AG09309 (cell line): ENCODE measurements around the gene TBC1D24.

ENCODE experiments used
- DNase-seq: peaks from one replicate; pipeline ENCODE4 v3.0.0-alpha.2; 2010; ENCODE audit warnings: low read depth
- H3K4me3 ChIP-seq: 2 replicates; pipeline ENCODE4 v1.5.1; 2011; ENCODE audit warnings: mild to moderate bottlenecking, low read depth, low read length, moderate library complexity; ENCODE audit not compliant: control insufficient read depth
- TF ChIP-seq, protein P1 (sequence below): IDR thresholded peaks from 2 replicates; pipeline ENCODE4 v1.5.1; 2011; ENCODE audit warnings: mild to moderate bottlenecking, low read depth, low read length, inconsistent platforms; ENCODE audit not compliant: insufficient read depth, control insufficient read depth; ENCODE audit errors: missing control alignments

Gene TBC1D24

DNA sequence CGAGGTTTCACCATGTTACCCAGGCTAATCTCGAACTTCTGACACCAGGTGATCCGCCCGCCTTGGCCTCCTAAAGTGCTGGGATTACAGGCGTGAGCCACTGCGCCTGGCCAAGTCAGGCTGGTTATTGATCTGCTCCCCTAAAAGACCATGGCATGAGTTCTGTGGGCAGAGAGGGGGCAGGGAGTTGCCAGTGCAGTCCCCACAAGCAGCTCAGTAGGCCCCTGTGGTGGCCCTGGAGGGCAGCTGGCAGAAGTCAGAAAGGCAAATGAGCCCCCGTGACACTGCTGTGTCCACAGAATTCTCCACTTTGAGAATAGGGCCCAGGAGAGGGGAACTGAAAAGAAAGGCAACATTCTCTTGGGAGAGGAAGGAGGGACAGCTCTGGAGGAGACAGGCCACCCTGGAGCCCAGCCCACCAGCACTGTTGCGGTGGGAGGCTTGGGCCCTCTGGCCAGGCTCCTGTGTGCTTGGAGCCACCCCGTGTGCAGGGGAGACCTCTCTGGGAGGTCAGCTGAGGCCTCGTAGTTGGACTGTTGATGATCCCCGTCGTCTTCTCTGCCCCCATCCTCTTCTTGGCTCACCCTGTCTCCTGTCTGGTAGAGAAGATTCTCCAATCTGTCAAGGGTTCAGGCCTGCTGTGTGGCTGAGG lies 43.2 kb downstream of the TBC1D24 start:
- no peak overlapping the region for H3K4me3 ChIP-seq
- DNase-seq = no peak
- TF ChIP-seq, protein P1, sequence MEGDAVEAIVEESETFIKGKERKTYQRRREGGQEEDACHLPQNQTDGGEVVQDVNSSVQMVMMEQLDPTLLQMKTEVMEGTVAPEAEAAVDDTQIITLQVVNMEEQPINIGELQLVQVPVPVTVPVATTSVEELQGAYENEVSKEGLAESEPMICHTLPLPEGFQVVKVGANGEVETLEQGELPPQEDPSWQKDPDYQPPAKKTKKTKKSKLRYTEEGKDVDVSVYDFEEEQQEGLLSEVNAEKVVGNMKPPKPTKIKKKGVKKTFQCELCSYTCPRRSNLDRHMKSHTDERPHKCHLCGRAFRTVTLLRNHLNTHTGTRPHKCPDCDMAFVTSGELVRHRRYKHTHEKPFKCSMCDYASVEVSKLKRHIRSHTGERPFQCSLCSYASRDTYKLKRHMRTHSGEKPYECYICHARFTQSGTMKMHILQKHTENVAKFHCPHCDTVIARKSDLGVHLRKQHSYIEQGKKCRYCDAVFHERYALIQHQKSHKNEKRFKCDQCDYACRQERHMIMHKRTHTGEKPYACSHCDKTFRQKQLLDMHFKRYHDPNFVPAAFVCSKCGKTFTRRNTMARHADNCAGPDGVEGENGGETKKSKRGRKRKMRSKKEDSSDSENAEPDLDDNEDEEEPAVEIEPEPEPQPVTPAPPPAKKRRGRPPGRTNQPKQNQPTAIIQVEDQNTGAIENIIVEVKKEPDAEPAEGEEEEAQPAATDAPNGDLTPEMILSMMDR = no peak

DNA sequence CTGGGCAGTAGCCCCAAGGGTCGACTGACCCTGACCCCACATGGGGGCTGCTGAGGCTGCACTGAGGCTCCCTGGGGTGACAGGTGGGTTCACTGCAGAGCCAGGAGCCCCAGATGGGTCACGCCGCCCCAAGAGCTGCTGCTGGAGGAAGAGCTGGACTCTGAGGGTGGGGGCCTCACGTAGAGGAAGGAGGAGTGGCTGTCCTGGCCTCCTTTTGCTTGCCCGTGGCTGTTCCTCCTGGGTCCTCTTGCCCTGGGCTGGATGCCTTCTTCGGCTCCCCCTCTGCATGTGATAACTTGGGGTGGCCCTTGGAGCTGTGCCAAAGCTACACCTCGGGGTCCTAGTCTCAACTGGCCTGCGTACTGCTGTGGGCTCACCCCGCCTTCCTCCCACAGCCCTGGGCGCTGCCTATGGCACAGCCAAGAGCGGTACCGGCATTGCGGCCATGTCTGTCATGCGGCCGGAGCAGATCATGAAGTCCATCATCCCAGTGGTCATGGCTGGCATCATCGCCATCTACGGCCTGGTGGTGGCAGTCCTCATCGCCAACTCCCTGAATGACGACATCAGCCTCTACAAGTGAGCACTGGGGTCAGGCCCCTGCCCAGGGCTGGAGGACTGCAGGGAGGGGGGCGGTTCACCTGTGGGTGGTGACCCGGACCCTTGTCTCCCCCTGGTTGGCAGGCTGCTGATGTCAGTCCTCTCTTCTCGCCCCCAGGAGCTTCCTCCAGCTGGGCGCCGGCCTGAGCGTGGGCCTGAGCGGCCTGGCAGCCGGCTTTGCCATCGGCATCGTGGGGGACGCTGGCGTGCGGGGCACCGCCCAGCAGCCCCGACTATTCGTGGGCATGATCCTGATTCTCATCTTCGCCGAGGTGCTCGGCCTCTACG lies 44.1 kb downstream of the TBC1D24 start:
- H3K4me3 ChIP-seq = no peak overlapping the region
- TF ChIP-seq, protein P1 = no peak
- no peak for DNase-seq

DNA sequence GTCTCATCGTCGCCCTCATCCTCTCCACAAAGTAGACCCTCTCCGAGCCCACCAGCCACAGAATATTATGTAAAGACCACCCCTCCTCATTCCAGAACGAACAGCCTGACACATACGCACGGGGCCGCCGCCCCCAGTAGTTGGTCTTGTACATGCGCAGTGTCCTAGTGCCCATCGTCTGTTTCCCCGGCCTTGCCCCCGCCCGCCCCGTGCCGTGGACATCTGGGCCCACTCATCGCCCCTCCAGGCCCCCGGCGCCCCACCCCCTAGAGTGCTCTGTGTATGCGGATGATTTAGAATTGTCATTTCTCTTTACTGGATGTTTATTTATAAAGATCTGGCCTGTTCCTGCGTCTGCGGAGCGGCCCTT lies 44.8 kb downstream of the TBC1D24 start:
- TF ChIP-seq, protein P1 = no peak
- no peak for DNase-seq
- no peak overlapping the region for H3K4me3 ChIP-seq

DNA sequence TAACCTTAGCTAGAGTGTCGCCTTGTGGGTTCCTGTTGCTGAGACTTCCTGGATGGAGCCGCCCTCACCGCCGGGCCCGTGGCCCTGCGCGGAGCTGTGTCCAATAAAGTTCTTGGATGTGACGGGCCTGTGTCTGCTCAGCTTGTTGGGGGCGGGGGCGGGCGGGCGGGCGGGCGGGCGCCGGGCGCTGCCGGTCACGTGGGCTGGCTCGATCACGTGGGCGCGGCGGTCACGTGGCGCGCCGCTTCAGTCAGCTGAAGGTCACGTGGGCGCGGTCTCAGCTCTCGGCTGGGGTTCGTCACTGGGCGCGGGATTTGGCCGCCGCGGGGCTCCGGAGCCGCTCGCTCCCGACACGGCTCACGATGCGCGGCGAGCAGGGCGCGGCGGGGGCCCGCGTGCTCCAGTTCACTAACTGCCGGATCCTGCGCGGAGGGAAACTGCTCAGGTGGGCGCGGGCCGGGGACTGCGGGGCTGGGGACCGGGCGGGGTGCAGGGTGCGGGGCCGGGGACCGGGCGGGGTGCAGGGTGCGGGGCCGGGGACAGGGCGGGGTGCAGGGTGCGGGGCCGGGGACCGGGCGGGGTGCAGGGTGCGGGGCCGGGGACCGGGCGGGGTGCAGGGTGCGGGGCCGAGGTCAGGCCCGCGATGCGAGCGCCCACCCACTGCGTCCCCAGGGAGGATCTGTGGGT lies 45.3 kb downstream of the TBC1D24 start, which contains the start of gene AMDHD2:
Gene AMDHD2, plus strand, starts transcription at position 275 of the 687 bp plus-strand sequence. Its CDS starts 88 bp downstream, at position 363.
- no peak for DNase-seq
- peak within 1 kb of the TSS; percentile 67 for H3K4me3 ChIP-seq
- TF ChIP-seq, protein P1 = no peak

- TF ChIP-seq, protein P1 = no peak
- H3K4me3 ChIP-seq = peak overlapping the region; percentile 67
- DNase-seq = no peak
Measured at GRCh38 chr16:2520784-2521531, 46.0 kb downstream of the TBC1D24 start.

DNA sequence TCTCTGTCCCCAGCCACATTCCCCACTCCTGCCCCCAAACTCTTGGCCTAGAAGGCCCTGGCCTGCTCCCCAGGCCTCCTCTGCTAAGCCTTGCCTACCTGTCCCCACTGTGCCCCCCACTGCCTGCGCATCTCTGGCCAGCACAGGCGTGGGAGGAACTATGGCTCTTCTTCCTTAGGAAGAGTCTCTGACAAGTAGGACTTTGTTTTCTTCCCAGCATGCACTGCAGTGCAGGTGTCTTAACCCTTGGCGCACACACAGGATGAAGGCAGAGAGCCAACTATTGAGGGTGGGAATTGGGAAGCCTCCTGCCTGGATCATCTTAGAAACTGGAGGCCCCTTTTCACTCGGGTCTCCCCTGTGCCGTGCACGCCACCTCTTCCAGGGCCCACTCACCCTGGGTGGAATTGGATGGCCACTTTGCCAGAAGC lies 48.9 kb downstream of the TBC1D24 start:
- DNase-seq = no peak
- no peak overlapping the region for H3K4me3 ChIP-seq
- TF ChIP-seq, protein P1 = no peak
